ENCODE measurements around the gene AGAP2. TPM values are rescaled to one million over a fixed set of nuclear protein-coding genes. Genes with fewer than 3 reads are reported as not detected.

AGAP2 gene
- total RNA-seq, 1 experiment from 2014 or later: 0.57 TPM

DNA sequence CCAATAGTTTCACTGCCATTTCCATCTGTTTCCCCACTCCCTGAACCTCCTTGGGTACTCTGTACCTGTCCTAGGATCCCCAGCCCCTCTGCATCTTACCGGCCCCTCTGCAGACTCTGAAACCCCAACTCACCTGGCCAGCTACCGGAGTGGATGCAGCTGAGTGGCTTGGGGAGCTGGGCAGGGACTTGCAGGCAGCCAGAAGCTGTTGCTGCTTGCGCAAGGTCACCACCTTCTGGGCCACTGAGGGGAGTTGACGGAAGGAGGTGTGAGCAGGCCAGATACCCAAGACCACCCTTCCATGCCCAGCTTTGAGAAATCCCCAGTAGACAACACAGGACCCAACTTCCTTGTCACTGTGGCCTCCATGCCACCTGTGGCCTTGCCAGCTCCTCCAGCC is 6.3 kb downstream of the AGAP2 start:
- no peaks in the 10 kb centered on the region for H3K9me3 Mint-ChIP-seq (ENCODE audit: low read depth, unreplicated experiment)
- BruUV-seq (replicated peaks): no TSS peak
- intact Hi-C loops (cut with micrococcal nuclease; ENCODE audit: unreplicated experiment): no loop called here
- DNase-seq: no peak
- peaks cover 5% of the 10 kb centered on the region for H3K36me3 Mint-ChIP-seq (ENCODE audit: insufficient read depth, unreplicated experiment)
- peaks cover 100% of the 10 kb centered on the region for H3K27me3 Mint-ChIP-seq (ENCODE audit: unreplicated experiment)
- TF ChIP-seq, protein P1, sequence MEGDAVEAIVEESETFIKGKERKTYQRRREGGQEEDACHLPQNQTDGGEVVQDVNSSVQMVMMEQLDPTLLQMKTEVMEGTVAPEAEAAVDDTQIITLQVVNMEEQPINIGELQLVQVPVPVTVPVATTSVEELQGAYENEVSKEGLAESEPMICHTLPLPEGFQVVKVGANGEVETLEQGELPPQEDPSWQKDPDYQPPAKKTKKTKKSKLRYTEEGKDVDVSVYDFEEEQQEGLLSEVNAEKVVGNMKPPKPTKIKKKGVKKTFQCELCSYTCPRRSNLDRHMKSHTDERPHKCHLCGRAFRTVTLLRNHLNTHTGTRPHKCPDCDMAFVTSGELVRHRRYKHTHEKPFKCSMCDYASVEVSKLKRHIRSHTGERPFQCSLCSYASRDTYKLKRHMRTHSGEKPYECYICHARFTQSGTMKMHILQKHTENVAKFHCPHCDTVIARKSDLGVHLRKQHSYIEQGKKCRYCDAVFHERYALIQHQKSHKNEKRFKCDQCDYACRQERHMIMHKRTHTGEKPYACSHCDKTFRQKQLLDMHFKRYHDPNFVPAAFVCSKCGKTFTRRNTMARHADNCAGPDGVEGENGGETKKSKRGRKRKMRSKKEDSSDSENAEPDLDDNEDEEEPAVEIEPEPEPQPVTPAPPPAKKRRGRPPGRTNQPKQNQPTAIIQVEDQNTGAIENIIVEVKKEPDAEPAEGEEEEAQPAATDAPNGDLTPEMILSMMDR (IDR thresholded peaks at IDR 0.05; ENCODE audit: unreplicated experiment): no peak
- H3K4me3 Mint-ChIP-seq (ENCODE audit: low read depth, unreplicated experiment): no peak overlapping the region
- peaks cover 32% of the 10 kb centered on the region for H3K4me1 Mint-ChIP-seq (ENCODE audit: low read depth, unreplicated experiment)
- no peak overlapping the region for H3K27ac Mint-ChIP-seq (ENCODE audit: unreplicated experiment)
- CTCF ChIA-PET: no interaction called here

DNA sequence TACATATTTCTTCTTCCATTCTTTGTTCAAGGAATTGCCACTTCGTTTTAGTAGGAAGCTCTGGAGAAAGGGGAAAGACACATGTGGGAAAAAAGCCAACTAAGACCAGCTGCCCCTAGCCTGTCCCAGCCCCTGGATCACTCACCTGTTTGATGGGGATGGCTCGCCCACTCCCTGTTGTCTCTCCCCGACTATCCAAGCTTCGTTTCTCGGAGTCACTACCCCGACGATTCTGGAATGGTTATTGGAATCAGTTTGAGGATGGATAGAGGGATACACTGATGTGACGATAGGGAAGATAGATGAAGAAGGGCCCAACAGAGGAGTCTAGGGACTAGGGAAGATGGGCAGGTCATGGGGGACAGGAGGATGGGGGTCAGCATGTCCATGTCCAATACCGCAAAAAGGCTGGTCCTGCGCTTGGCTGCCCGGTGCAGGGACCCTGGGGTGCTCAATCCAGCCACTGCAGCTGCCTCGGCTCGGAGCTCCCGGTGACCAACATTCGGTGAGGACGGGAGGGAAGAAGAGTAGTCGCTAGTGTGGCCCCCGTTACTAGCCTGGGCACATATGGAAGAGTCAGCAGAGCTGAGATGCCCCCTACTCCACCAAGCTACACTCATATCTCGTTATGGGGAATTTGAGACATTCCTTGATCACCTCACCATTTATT is 7.0 kb downstream of the AGAP2 start:
- H3K27me3 Mint-ChIP-seq (ENCODE audit: unreplicated experiment): peaks cover 94% of the 10 kb centered on the region
- H3K9me3 Mint-ChIP-seq (ENCODE audit: low read depth, unreplicated experiment): no peaks in the 10 kb centered on the region
- DNase-seq: no peak
- no TSS peak for BruUV-seq (replicated peaks)
- no peak overlapping the region for H3K27ac Mint-ChIP-seq (ENCODE audit: unreplicated experiment)
- H3K36me3 Mint-ChIP-seq (ENCODE audit: insufficient read depth, unreplicated experiment): peaks cover 5% of the 10 kb centered on the region
- H3K4me1 Mint-ChIP-seq (ENCODE audit: low read depth, unreplicated experiment): peaks cover 28% of the 10 kb centered on the region
- intact Hi-C loops (cut with micrococcal nuclease; ENCODE audit: unreplicated experiment): no loop called here
- no peak overlapping the region for H3K4me3 Mint-ChIP-seq (ENCODE audit: low read depth, unreplicated experiment)
- CTCF ChIA-PET: interaction anchor here (0.5 to 0.9 kb wide), 3 partner anchors 9 to 188 kb away, joined by 3 read pairs; no protein-coding TSS in a partner anchor
- TF ChIP-seq, protein P1 (IDR thresholded peaks at IDR 0.05; ENCODE audit: unreplicated experiment): no peak

DNA sequence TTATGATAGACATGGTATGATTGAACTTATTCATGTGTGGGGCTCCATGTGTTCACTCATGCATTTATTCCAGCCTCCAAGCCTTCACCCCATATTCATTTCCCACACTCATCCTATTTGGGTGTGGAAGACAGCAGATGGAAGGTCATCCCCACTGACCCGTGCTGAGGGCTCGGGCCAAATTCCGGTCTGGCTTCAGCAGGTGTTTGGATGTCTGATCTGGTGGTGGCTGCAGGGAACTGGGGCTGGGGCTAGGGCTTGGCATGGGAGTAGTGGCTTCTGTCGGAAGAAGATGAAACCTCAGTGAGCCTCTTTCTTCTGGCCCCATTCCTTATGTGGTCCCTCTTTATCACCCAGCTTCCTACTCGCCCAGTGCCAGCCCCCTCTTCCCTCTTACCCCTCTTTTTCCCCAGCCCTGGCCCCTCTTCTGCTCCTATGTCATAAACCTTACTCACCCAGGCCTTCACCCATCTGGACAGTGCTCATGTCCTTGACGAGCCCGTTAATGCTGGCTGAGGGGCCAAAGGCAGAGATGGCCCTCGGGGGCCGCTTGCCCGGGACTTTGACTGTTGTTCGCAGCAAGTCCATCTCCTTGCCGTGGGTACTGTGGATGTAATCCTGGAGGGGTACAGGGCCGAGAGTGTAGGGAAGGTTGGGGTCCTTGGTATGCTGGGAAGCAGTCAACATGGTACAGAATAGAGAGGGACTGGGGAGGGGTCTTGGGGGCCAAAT is 8.0 kb downstream of the AGAP2 start:
- no peak overlapping the region for H3K4me3 Mint-ChIP-seq (ENCODE audit: low read depth, unreplicated experiment)
- H3K27ac Mint-ChIP-seq (ENCODE audit: unreplicated experiment): no peak overlapping the region
- CTCF ChIA-PET: interaction anchor here (0.6 kb wide), 1 partner anchor 378 kb away, joined by 3 read pairs; no protein-coding TSS in a partner anchor
- no peak for DNase-seq
- H3K27me3 Mint-ChIP-seq (ENCODE audit: unreplicated experiment): peaks cover 86% of the 10 kb centered on the region
- intact Hi-C loops (cut with micrococcal nuclease; ENCODE audit: unreplicated experiment): no loop called here
- H3K36me3 Mint-ChIP-seq (ENCODE audit: insufficient read depth, unreplicated experiment): peaks cover 12% of the 10 kb centered on the region
- BruUV-seq (replicated peaks): no TSS peak
- H3K4me1 Mint-ChIP-seq (ENCODE audit: low read depth, unreplicated experiment): peaks cover 22% of the 10 kb centered on the region
- TF ChIP-seq, protein P1 (IDR thresholded peaks at IDR 0.05; ENCODE audit: unreplicated experiment): no peak
- H3K9me3 Mint-ChIP-seq (ENCODE audit: low read depth, unreplicated experiment): no peaks in the 10 kb centered on the region

DNA sequence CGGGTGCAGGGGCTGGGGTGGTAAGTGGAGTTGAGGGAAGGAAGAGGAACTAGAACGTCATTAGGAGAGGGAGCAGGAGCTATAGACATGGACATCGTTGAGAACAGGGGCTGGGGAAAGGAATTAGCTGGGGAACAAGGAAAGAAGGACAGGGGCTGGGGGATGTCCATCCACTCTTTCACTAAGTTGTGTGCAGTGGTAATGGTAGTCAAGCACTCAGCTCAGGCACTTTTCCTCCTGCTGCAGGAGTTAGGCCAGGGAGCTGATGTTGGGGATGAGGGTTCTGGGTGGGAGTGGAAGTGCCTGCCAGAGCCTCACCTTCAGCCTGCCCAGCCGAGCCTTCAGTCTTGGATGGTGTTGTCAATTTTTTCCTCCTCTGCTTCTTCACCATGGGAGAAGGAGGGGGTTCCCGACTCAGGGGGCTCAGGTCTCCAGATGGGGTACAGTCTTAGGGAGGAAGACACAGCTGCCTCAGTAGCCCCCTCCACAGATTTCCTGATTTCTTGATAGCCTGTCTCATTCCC is 9.2 kb downstream of the AGAP2 start:
- no peak overlapping the region for H3K4me3 Mint-ChIP-seq (ENCODE audit: low read depth, unreplicated experiment)
- TF ChIP-seq, protein P1 (IDR thresholded peaks at IDR 0.05; ENCODE audit: unreplicated experiment): no peak
- CTCF ChIA-PET: interaction anchor here (0.6 to 0.7 kb wide), 2 partner anchors 72 to 618 kb away, joined by 4 to 5 read pairs; no protein-coding TSS in a partner anchor
- H3K27me3 Mint-ChIP-seq (ENCODE audit: unreplicated experiment): peaks cover 86% of the 10 kb centered on the region
- peaks cover 11% of the 10 kb centered on the region for H3K4me1 Mint-ChIP-seq (ENCODE audit: low read depth, unreplicated experiment)
- no peak overlapping the region for H3K27ac Mint-ChIP-seq (ENCODE audit: unreplicated experiment)
- no TSS peak for BruUV-seq (replicated peaks)
- H3K36me3 Mint-ChIP-seq (ENCODE audit: insufficient read depth, unreplicated experiment): peaks cover 12% of the 10 kb centered on the region
- intact Hi-C loops (cut with micrococcal nuclease; ENCODE audit: unreplicated experiment): no loop called here
- no peaks in the 10 kb centered on the region for H3K9me3 Mint-ChIP-seq (ENCODE audit: low read depth, unreplicated experiment)
- no peak for DNase-seq
